GM12864 (cell line): ENCODE measurements around the gene PSKH1.

ENCODE experiments used
- DNase-seq: peaks from one replicate; pipeline ENCODE4 v3.0.0-alpha.2; 2011; ENCODE audit warnings: low read depth
- H3K4me3 ChIP-seq: 2 replicates; pipeline ENCODE4 v1.5.1; 2011; ENCODE audit warnings: mild to moderate bottlenecking, low read depth, low read length, control low read depth
- CTCF ChIP-seq: IDR thresholded peaks from 2 replicates; pipeline ENCODE4 v1.5.1; 2011; ENCODE audit warnings: low read depth, mild to moderate bottlenecking, moderate library complexity, low read length, control low read depth, inconsistent platforms; ENCODE audit errors: missing control alignments

PSKH1 gene

DNA sequence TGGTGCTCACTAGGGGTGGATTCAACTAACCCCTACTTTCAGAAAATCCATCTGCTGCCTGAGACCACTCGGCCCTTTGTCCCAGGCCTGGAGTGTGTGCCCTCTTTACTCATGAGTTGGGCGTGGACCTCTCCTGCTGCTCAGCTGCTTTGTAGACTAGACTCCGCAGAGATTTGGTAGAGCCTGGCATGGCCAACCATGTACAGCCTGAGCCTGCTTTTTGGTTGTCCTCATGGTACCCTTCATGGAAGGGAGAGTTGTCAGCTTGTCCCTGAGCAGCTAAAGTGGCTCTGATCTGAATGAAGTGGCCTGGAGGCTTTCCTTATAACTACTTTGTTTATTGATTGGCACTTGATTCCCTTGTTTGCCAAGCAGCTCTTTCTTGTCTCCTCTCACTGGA, 18.7 kb upstream of the PSKH1 start:
- TF ChIP-seq CTCF, result no peak
- peak overlapping the region; percentile 70 for H3K4me3 ChIP-seq

GRCh38 chr16:67877064-67877463, 16.0 kb upstream of the PSKH1 start:
- no peak overlapping the region for H3K4me3 ChIP-seq
- no peak for TF ChIP-seq CTCF
- DNase-seq, result no peak

More for the DNA sequence above, 18.7 kb upstream of the PSKH1 start:
- no peak for DNase-seq

DNA sequence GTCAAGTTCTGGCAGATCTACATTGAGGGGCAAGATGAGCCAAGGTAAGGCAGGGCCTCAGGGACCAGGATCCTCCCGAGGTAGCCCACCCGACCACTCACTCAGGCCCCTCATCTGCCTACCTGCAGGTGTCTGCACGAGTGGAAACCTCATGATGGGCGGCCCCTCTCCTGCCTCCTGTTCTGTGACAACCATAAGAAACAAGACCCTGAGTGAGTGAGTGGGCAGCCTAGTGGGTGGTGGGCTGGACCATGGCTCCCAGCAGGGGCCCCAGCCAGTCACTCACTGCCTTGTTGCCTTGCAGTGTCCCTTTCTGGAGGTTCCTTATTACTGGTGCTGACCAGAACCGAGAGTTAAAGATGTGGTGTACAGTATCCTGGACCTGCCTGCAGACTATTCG, 14.8 kb upstream of the PSKH1 start:
- no peak overlapping the region for H3K4me3 ChIP-seq
- no peak for DNase-seq
- no peak for TF ChIP-seq CTCF

- no peak overlapping the region for H3K4me3 ChIP-seq
- DNase-seq, result no peak
- no peak for TF ChIP-seq CTCF
Observed at GRCh38 chr16:67878846-67879245, 14.2 kb upstream of the PSKH1 start.

GRCh38 chr16:67879462-67879861, 13.6 kb upstream of the PSKH1 start:
- no peak for TF ChIP-seq CTCF
- no peak overlapping the region for H3K4me3 ChIP-seq
- no peak for DNase-seq

- DNase-seq, result no peak
- no peak overlapping the region for H3K4me3 ChIP-seq
- no peak for TF ChIP-seq CTCF
Observed at GRCh38 chr16:67879936-67880335, 13.1 kb upstream of the PSKH1 start.

DNA sequence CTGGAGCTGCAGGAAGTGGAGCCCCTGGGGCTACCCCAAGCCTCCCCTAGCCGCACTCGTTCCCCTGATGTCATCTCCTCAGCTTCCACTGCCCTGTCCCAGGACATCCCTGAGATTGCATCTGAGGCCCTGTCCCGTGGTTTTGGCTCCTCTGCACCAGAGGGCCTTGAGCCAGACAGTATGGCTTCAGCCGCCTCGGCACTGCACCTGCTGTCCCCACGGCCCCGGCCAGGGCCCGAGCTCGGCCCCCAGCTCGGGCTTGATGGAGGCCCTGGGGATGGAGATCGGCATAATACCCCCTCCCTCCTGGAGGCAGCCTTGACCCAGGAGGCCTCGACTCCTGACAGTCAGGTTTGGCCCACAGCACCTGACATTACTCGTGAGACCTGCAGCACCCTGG, 12.5 kb upstream of the PSKH1 start:
- DNase-seq, result no peak
- no peak for TF ChIP-seq CTCF
- no peak overlapping the region for H3K4me3 ChIP-seq
